ENCODE measurements around the gene NBPF11.
"Not testable (repeated sequence)": the region's sequence is repeated elsewhere in the genome, so short reads cannot be mapped to it uniquely, and the experiment has no call there.

NBPF11 gene, protein sequence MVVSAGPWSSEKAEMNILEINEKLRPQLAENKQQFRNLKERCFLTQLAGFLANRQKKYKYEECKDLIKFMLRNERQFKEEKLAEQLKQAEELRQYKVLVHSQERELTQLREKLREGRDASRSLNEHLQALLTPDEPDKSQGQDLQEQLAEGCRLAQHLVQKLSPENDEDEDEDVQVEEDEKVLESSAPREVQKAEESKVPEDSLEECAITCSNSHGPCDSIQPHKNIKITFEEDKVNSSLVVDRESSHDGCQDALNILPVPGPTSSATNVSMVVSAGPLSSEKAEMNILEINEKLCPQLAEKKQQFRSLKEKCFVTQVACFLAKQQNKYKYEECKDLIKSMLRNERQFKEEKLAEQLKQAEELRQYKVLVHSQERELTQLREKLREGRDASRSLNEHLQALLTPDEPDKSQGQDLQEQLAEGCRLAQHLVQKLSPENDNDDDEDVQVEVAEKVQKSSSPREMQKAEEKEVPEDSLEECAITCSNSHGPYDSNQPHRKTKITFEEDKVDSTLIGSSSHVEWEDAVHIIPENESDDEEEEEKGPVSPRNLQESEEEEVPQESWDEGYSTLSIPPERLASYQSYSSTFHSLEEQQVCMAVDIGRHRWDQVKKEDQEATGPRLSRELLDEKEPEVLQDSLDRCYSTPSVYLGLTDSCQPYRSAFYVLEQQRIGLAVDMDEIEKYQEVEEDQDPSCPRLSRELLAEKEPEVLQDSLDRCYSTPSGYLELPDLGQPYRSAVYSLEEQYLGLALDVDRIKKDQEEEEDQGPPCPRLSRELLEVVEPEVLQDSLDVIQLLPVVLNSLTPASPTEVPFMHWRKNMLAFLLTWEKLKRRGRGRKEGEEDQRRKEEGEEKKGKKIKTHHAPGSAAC

DNA sequence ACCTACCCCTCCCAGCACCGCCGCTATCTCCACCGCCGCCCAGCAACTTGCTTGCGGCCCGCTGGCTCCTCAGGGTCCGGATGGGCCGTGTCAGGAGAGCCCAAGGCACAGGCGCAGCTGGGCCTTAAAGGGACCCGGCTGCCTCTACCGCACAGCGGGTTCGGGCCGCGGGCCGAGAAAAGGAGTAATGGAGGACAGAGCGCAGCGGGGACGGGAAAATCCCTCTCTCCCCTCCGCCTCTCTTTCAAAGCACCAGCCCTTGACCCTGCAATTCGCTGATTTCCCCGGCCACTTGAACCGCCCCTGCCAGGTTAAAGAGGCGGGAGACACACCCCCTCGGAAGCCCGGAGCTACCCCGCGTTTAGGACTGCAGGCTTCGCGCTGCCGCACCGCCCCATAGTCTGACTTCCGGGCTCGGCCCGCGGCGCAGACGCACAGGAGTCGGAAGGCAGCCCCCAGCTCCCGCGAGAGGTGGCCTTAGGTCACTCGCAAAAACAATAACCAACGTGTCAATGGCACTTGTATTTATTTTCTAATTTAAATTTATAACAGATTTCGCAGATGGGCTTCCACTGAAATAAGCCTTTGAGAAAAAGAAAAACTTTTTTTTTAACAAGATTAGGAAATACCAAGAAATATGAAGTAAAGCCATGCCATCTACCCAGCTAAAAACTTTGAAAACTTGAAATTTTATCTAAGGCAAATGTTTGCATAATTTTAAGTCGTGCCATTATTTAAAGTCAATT lies at the start of gene NBPF11:
Gene NBPF11 (minus strand): TSS at position 371 of the 746 bp plus-strand sequence. CDS start 25,278 bp downstream, outside the sequence.
- DNase-seq: peak in 46 of 56 donors; percentile 5 to 83 (median 52)

DNA sequence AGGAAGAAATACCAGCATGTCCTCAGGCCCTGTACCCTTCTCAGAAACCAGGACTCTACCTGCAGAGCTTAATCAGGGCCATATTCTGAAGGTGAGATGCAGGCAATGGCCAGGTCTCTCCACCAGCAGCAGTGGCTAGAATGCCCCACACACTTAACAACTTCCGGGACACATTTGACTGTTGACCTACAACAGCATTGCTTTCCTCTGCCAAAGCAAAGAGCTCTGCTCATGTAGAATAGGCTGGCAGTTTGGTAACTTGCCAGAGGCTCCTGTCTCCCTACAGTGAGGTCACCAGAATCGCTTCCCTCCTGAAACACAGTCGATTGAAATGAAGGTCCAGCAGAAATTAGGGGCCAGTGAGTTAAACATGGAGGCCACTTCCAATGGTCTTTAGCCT lies 45.3 kb upstream of the NBPF11 start:
- DNase-seq: not testable (repeated sequence)

DNA sequence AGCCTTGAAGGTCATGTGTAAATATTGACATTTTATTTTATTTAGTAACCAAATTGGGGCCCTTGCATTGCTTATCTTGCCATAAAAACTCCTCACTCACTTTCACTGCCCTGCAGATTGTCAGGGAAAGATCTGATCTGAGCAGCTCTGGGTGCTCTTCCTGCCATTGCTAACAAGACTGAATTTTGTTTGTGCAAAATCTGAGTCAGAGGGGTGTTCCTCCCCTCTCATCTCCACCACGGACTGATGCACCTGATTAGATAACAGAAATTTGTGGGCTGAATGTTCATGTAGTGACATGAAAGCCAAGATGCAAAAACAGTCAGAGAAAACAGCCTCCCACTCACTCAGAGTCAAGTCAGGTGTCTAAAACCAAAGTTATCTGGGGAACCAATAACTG lies 44.9 kb upstream of the NBPF11 start:
- DNase-seq: not testable (repeated sequence)

DNA sequence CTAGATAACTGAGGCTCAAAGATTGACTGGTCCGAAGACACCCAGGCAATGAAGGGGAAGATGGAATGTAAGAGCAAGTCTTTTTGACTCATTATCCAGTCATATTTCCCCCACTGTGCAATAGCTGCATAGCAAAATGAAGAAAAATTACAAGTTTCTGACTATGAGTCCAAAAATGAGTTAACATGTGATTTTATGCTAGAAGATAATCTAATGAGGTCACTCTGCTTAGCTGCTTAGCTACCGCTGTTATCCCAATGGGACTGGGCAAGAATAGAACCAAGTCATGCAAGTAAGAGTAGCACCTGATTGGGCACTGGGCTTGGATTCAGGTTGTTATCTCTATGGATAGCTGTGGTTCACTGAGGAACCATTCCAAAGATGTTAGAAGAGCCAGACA lies 43.0 kb upstream of the NBPF11 start:
- not testable (repeated sequence) for DNase-seq

DNA sequence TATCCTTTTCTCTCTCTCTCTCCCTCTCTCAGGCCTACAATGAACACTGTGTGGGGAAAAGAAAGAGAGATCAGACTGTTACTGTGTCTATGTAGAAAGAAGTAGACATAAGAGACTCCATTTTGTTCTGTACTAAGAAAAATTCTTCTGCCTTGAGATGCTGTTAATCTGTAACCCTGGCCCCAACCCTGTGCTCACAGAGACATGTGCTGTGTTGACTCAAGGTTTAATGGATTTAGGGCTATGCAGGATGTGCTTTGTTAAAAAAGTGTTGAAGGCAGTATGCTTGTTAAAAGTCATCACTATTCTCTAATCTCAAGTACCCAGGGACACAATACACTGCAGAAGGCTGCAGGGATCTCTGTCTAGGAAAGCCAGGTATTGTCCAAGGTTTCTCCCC lies 36.7 kb upstream of the NBPF11 start:
- not testable (repeated sequence) for DNase-seq

DNA sequence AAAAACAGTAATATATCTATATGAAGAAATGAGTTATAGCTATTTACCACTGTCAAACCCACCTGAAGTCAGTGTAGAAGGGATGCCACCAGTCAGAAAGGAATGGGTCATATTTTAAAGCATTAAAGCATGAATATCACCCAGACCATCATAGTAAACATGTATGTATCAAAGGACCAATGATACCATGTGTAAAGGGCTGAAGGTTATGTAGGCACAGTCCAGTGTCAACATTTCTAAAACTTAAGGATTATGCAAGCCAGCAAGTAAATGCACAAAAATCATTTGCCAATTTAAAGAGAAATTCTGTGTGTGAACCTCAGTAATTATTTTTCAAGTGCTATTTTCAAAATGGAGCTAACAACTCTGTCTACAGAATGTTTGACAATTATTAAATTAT lies 26.6 kb upstream of the NBPF11 start:
- DNase-seq: not testable (repeated sequence)

DNA sequence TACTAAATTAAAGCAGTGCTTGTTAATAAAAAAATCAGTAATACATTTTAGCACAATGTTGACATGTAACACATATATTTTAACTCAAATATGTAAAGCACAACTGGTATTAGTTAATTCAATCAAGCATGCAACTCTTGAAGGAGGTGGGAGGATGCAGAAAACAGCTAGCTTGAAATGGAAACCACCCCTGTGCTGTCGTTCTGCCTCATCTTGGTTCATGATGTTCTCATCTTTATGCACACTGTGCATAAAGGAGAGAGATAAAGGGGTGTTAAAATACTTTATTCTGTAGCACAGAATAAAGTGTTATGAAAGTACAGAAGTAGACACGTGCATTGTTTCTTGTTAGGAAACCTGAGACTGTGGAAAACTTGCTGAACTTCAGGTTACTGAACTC lies 23.3 kb upstream of the NBPF11 start:
- DNase-seq: peak in 2 of 56 donors; percentile 10 to 41

DNA sequence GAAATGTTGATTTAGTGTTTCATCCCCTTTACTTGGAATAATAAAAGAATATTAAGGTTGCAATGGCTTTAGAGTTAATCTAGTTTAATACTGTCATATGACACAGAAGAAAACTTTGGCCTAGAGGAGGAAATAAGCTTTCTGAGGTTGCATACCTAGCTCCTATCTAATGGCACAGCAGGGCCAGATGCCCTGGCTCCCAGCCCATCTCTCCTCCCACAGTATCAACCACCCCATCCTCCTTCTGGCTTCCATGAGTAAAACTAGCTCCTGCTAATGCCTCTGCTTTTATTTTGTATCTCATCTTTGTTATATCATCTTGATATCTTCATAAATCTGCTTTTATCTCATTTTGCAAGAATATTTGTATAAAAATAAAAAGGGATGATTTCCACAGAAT lies 19.9 kb upstream of the NBPF11 start:
- DNase-seq: not testable (repeated sequence)

DNA sequence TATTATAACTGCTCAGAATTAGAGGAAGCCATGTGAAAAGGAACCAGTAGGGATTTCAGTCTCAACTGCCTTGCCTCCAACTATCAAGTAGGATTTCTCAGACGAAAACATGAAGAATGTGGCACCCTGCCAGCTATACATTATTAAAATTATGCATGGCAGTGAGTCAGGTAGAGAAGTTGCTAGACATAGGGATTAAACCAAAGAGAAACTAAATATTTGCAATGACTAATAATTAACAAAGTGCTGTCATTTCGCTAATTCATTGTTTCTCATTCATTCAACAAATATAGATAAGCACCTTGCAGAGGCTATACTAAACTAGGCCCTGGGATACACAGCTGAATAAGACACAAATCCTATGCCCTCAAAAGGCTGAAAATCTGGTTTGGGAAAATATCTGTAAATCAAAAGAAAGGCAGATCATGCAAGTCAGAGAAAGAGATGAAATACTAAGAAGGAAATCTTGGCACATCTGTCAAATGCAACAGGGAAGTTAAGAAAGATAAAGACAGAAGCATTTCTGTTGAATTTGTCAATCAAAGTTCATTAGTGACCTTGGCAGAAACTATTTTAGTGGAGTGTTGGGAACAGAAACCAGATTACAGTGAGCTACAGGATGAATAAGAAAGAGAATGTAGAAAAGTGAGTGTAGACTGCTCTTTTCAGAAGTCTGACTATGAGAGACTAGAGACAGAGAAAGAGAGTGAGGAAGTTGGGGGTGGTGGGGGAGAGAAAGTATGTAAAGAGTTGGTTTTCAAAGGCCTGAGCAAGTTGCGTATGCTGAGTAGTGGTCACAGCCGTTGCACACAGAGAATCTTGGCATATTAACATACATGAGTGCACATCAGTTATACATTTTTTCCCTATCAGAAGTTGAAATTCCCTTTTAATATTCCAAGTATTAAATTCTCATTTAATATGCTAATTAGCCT lies 14.7 kb upstream of the NBPF11 start:
- DNase-seq: no peak

DNA sequence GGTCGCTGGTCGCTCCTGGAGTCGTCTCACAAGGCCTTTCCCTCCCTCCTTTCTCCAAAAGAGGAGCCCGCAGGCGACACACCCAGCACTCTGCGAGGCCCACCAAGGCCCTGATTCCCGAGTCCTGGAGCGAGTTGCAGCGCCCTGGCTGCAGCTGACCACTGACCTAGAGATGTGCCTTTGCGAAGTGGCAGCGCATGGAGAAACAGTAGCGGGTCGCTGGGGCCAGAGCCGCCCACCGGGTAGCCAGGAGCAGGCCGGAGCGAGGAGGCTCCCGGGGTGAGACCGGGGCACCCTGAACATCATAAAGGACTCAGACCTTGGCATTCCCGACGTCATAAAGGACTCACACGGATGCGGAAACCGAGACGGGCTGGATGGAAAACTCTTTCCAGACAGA lies 10.3 kb upstream of the NBPF11 start:
- no peak for DNase-seq

DNA sequence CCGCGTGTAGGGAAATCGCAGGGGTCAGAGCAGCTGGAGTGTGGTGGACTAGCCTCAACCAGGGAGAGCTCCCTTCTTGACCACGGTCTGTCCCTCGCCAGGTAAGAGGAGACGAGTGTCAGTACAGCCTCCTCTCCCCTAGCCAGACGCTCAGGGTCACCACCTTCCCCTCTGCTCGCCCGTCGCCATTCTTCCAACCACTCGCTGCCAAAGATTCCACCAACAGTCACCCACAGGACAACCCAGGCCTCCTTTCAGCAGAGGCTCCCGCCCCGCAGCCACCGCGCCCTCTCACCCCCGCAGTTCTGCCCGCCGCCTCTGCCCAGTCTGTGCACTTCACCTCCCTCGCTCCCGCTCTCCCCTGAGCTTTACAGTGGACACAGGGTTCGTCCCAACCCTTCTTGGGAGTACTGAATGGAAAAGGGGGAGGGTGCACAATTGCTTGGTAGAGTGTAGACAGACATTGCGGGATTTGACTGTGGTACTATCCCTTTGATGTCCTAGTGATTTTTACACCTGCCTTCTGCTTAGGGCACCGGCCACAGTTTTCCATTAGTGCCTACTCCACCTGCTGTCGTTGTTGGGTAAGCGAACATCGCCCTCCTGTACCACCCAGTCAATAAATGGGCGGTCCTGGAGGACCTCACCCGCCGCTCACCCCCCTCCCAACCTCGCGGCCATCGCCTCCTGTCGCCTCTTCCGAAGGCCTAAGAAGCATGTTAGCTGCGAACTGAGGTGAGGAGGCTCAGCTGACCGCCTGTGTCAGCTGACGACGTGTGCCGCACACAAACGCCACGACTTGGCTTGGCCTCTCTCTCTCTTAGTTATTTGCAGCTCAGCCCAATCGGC lies 9.2 kb upstream of the NBPF11 start:
- no peak for DNase-seq

DNA sequence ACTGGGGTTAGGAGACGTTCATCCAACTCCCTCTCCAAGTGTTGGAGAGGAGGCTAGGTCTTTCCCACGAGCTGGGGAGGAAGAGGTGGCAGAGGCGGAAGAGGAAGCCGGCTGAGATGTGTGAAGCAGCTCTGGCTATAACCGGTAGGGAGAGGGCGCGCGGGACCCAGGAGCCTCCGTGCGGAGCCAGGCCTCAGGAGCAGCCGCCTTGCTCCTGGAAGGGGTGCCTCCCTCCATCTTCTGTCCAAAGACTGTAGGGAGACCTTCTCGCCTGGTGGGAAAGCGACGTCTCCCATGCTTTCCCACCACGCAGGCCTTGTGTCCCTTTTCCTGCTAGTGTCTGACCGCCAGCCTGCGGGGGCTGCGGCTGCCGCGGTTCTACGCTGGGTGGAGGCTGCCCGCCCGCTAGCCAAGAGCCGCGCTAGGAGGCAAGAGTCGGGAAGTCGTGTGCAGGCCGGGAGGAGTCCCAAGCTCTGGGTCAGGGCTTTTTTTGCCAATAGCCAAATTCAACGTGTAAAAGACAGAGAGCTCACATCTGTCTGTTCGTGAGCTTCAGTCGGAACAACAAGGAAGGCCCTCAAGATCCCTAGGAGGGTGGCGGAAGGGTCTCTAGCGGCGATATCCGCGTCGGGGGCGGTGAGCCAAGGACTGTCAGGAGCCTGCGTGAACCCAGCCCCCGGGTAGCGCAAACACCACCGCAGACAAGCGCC lies 8.4 kb upstream of the NBPF11 start:
- no peak for DNase-seq

DNA sequence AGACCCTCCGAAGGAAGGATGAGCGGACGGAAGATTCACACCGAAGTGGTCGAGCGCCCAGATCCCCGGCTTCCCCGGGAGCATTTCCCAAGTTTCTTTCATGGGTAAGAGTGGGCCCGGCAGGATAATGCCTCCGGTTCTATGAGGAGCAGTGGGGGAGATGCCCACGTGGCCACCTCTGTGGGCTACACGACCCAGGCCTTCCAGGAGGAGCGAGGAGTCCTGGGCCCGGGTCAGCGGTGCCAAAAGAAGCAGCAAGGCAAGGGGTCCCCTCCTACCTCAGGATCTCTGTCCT lies 7.9 kb upstream of the NBPF11 start:
- no peak for DNase-seq

DNA sequence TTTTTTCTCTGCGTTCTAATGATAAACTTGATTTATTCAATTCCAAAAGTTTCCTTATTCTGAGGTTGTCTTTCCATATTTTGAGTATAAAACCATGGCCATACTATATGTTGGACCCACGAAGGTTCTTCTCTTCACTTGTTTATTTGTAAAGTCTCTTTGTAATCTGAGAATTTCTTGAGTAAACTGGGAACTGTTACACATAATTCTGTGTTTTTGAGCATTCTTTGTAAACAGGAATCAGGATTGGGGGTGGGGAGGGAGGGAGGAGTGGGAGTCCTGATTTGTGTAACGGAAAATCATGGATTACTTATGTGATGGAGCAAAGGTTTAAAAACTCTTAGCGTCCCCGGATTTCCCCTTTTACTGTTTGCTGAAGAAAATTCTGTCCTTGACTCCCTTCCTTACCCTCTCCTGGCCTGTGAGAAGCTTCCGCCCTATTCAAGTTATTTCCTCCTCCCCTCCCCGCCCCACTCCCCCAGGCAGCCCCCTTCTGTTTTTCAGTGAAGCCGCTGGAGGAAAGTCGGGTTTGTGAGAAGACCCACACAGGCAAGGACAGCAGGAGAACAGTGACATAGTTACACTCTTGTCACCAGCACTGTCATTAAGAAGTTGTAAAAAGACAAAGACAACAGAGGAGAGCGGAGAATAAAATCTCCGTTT lies 6.4 kb upstream of the NBPF11 start:
- DNase-seq: no peak

DNA sequence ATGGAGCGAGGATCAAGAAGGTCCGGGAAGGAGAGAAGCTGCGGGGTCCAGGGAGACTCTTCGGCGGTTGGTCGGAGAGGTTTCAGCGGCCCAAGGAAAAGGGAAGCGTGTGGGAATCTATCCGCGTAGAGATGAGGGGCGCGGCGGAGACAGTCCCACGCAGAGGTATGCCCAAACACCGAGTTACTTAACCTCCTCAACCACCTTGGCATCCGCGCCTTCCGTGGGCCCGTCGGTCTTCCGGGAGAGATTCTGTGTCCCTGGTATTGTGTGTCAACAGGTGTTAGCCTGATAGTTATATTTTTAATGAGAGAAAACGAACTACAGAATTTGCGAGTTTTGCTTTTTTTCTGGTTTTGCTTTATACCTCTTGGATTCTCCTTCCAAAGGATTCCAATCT lies 5.7 kb upstream of the NBPF11 start:
- DNase-seq: not testable (repeated sequence)

DNA sequence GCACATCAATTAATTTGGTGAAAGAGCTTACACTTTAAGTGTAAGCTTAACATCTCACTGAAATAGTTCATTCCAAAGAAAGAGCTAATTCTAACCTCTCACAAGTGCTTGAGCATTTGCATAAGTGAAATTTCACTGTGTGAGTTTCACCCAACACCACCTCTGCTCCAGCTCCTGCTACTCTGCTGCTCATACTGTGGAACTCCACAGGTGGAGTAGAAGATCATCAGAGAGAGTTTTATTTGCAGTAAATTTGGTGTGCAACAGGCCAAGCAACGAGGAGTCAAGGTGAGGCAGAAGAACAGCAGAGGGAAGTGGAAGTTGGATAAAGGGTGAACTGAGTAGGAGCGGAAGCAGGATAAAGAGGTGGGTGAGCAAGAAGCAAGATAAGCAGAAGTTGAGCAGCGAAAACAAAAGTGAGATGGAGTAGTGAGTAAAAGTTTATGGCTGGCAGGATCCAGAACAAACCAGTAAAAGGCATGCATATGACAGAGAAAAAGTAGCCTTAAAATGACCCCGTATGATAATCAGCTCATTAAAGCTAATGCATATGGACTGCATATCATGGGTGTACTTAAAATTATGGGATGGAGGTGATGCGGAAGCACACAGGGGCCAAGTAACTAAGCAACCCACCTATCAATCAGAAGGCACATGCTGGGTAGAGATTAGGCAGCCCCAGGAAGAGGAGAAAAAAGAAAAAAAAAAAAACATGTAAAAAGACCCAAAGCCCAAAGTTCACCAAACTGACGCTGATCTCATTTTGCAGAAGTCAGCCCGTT lies 3.6 kb upstream of the NBPF11 start:
- DNase-seq: not testable (repeated sequence)

DNA sequence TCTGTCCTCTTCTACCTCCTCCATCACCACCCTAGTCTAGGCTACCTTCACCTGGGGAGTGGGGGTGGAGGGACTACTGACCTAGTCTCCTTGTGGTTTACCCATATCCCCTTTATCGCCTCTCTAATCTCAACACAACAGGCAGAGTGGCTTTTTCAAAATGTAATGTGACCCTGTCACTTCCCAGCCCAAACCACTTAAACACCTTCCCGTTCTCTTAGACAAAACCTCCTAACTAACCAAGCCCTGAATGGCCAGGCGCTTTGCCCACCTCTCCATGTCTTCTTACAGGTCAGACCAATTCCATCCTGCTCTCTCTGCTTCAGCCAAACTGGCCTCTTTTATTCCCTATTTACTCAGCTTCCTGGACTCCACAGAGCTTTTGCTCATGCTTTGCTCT lies 714 bp upstream of the NBPF11 start:
- DNase-seq: not testable (repeated sequence)
